Measurements from ENCODE around the gene SGO2. TPM values are rescaled to one million over a fixed set of nuclear protein-coding genes. Genes with fewer than 3 reads are reported as not detected.
A peak's percentile ranks its signal among the peaks of the same experiment; 100 is the strongest.
"Not testable (repeated sequence)": the region's sequence is repeated elsewhere in the genome, so short reads cannot be mapped to it uniquely, and the experiment has no call there.

The SGO2 gene
- total RNA-seq, 1 donor from 2014 or later: 0.50 TPM

- ATAC-seq (no peak), DNase-seq (ENCODE audit: low spot score) (no peak)
These were observed 2.4 kb upstream of the SGO2 start for GRCh38 chr2:200523604-200524003.

- ATAC-seq: no peak
- no peak for DNase-seq (ENCODE audit: low spot score)
These were observed 941 bp upstream of the SGO2 start for GRCh38 chr2:200525066-200525465.

GRCh38 chr2:200525551-200525881 is 491 bp upstream of the SGO2 start:
- ATAC-seq (no peak), DNase-seq (ENCODE audit: low spot score) (no peak)

GRCh38 chr2:200528228-200528627 is 2.2 kb downstream of the SGO2 start:
- DNase-seq (ENCODE audit: low spot score): no peak
- no peak for ATAC-seq

GRCh38 chr2:200533754-200534153 is 7.7 kb downstream of the SGO2 start:
- ATAC-seq: no peak
- DNase-seq (ENCODE audit: low spot score): no peak

GRCh38 chr2:200534572-200534971 is 8.6 kb downstream of the SGO2 start:
- ATAC-seq: no peak

GRCh38 chr2:200538139-200538538 is 12.1 kb downstream of the SGO2 start:
- no peak for ATAC-seq
- no peak for DNase-seq (ENCODE audit: low spot score)

More at GRCh38 chr2:200534572-200534971, 8.6 kb downstream of the SGO2 start:
- no peak for DNase-seq (ENCODE audit: low spot score)

GRCh38 chr2:200540793-200541192 is 14.8 kb downstream of the SGO2 start:
- DNase-seq (ENCODE audit: low spot score): no peak
- no peak for ATAC-seq

GRCh38 chr2:200566596-200566995 is 40.6 kb downstream of the SGO2 start:
- DNase-seq (ENCODE audit: low spot score); ATAC-seq: not testable (repeated sequence)

- ATAC-seq (peak; percentile 86), DNase-seq (ENCODE audit: low spot score) (no peak)
These were observed 41.9 kb downstream of the SGO2 start for GRCh38 chr2:200567932-200568331.

- no peak for DNase-seq (ENCODE audit: low spot score)
- ATAC-seq: peak; percentile 53
These were observed 50.0 kb downstream of the SGO2 start for GRCh38 chr2:200575957-200576356.

- DNase-seq (ENCODE audit: low spot score): no peak
- ATAC-seq: no peak
These were observed 51.0 kb downstream of the SGO2 start for GRCh38 chr2:200577027-200577426.

- peak; percentile 95 for ATAC-seq
- DNase-seq (ENCODE audit: low spot score): no peak
These were observed 52.8 kb downstream of the SGO2 start for GRCh38 chr2:200578778-200579177.

GRCh38 chr2:200584639-200585038 is 58.6 kb downstream of the SGO2 start:
- ATAC-seq: no peak
- DNase-seq (ENCODE audit: low spot score): no peak

GRCh38 chr2:200585340-200585729 is 59.3 kb downstream of the SGO2 start:
- DNase-seq (ENCODE audit: low spot score) (no peak), ATAC-seq (no peak)

GRCh38 chr2:200585730-200586643 is 60.0 kb downstream of the SGO2 start, which contains the start of gene AOX1:
AOX1 (plus strand) TSS chr2:200586014; CDS start chr2:200586109, 95 bp downstream.
- DNase-seq (ENCODE audit: low spot score) (peak; percentile 92), ATAC-seq (peak; percentile 79)

- ATAC-seq (no peak), DNase-seq (ENCODE audit: low spot score) (no peak)
These were observed 60.6 kb downstream of the SGO2 start for GRCh38 chr2:200586644-200586975.

GRCh38 chr2:200587007-200587616 is 61.1 kb downstream of the SGO2 start:
- ATAC-seq (no peak), DNase-seq (ENCODE audit: low spot score) (no peak)

GRCh38 chr2:200588076-200588678 is 62.2 kb downstream of the SGO2 start:
- ATAC-seq (peak; percentile 38), DNase-seq (ENCODE audit: low spot score) (peak; percentile 75)

GRCh38 chr2:200590090-200590489 is 64.1 kb downstream of the SGO2 start:
- ATAC-seq: peak; percentile 38

GRCh38 chr2:200591308-200591707 is 65.3 kb downstream of the SGO2 start:
- peak; percentile 9 for ATAC-seq
- DNase-seq (ENCODE audit: low spot score): peak; percentile 73

More at GRCh38 chr2:200590090-200590489, 64.1 kb downstream of the SGO2 start:
- peak; percentile 85 for DNase-seq (ENCODE audit: low spot score)
